Measurements from ENCODE around the gene PLEKHM3.

- TF ChIP-seq CTCF (IDR thresholded peaks at IDR 0.05; ENCODE audit: insufficient read depth, low read length, poor library complexity, severe bottlenecking) (no peak), EZH2phosphoT487 (conservative IDR thresholded peaks at IDR 0.05; ENCODE audit: low read length) (no peak)
Measured at GRCh38 chr2:208013285-208014178, 11.8 kb downstream of the PLEKHM3 start.
